GM18502 (cell line): ENCODE results near the gene TFDP1.

ENCODE experiments used
- ATAC-seq: cut with Tn5 transposase; IDR thresholded peaks from one replicate; pipeline ENCODE4 v1.9.1; 2021; ENCODE audit warnings: mild to moderate bottlenecking; ENCODE audit not compliant: unreplicated experiment, poor library complexity

The TFDP1 gene

GRCh38 chr13:113564331-113565023 is 20.1 kb upstream of the TFDP1 start:
- no peak for ATAC-seq

GRCh38 chr13:113565526-113566226 is 18.9 kb upstream of the TFDP1 start:
- no peak for ATAC-seq

GRCh38 chr13:113566227-113566561 is 18.4 kb upstream of the TFDP1 start:
- ATAC-seq, result no peak

GRCh38 chr13:113567681-113568080 is 16.9 kb upstream of the TFDP1 start:
- ATAC-seq, result no peak

GRCh38 chr13:113573065-113573464 is 11.5 kb upstream of the TFDP1 start:
- ATAC-seq, result no peak

GRCh38 chr13:113576597-113576996 is 8.0 kb upstream of the TFDP1 start:
- no peak for ATAC-seq

- ATAC-seq, result no peak
These were observed 6.6 kb upstream of the TFDP1 start for GRCh38 chr13:113577881-113578435.

- ATAC-seq, result no peak
These were observed 4.9 kb upstream of the TFDP1 start for GRCh38 chr13:113579686-113580085.

- no peak for ATAC-seq
These were observed 2.7 kb upstream of the TFDP1 start for GRCh38 chr13:113581871-113582270.

- no peak for ATAC-seq
These were observed 1.5 kb upstream of the TFDP1 start for GRCh38 chr13:113582841-113583631.

GRCh38 chr13:113584870-113585671 is 518 bp downstream of the TFDP1 start:
- peak; percentile 36 for ATAC-seq

- ATAC-seq, result no peak
These were observed 1.3 kb downstream of the TFDP1 start for GRCh38 chr13:113585896-113586295.

- no peak for ATAC-seq
These were observed 2.3 kb downstream of the TFDP1 start for GRCh38 chr13:113586661-113587479.

- ATAC-seq, result no peak
These were observed 4.0 kb downstream of the TFDP1 start for GRCh38 chr13:113588394-113589111.

- no peak for ATAC-seq
These were observed 4.9 kb downstream of the TFDP1 start for GRCh38 chr13:113589251-113589960.

GRCh38 chr13:113589961-113590339 is 5.4 kb downstream of the TFDP1 start:
- ATAC-seq, result no peak

- no peak for ATAC-seq
These were observed 7.2 kb downstream of the TFDP1 start for GRCh38 chr13:113591750-113592149.

GRCh38 chr13:113592571-113592970 is 8.0 kb downstream of the TFDP1 start:
- ATAC-seq, result no peak
